Lung (tissue), 12 donors: Measurements from ENCODE around the gene HNRNPM. TPM values are rescaled to one million over a fixed set of nuclear protein-coding genes. Genes with fewer than 3 reads are reported as not detected.

Experiments used
- ATAC-seq: fragments of 200-7000 bp; cut with Tn5 transposase; one replicate; pipeline ENCODE4 v1.9.1; 2020; ENCODE audit warnings: moderate number of reproducible peaks; ENCODE audit not compliant: insufficient read depth, low FRiP score
- DNase-seq, 3 donors: peaks; one replicate each; pipeline ENCODE4 v3.0.0-alpha.2; 2013 to 2017
- H3K27ac ChIP-seq, 2 donors: one replicate each; pipeline ENCODE4 v1.5.1; 2013; ENCODE audit warnings: mild to moderate bottlenecking in 2 of 2, moderate library complexity in 2 of 2, control low read depth in 1 of 2, inconsistent platforms in 1 of 2, low read depth in 1 of 2, low read length in 1 of 2
- H3K27me3 ChIP-seq, 3 donors: one replicate each; pipeline ENCODE4 v1.5.1; 2013; ENCODE audit warnings: low read length in 2 of 3; ENCODE audit not compliant: control insufficient read depth in 3 of 3, insufficient read depth in 3 of 3
- H3K36me3 ChIP-seq, 4 donors: one replicate each; pipeline ENCODE4 v1.5.1; 2013; ENCODE audit warnings: low read length in 4 of 4, mild to moderate bottlenecking in 1 of 4, moderate library complexity in 1 of 4; ENCODE audit not compliant: control insufficient read depth in 4 of 4, insufficient read depth in 4 of 4
- H3K4me1 ChIP-seq, 5 donors: one replicate each; pipeline ENCODE4 v1.5.1; 2013; ENCODE audit warnings: low read length in 5 of 5, mild to moderate bottlenecking in 2 of 5, moderate library complexity in 1 of 5; ENCODE audit not compliant: control insufficient read depth in 5 of 5, insufficient read depth in 5 of 5
- H3K4me3 ChIP-seq: one replicate; pipeline ENCODE4 v1.5.1; 2013; ENCODE audit warnings: mild to moderate bottlenecking, control low read depth, moderate library complexity
- H3K9ac ChIP-seq, 2 donors: one replicate each; pipeline ENCODE4 v1.5.1; 2013; ENCODE audit warnings: low read length in 2 of 2, control low read depth in 1 of 2; ENCODE audit not compliant: insufficient read depth in 1 of 2
- H3K9me3 ChIP-seq, 4 donors: one replicate each; pipeline ENCODE4 v1.5.1; 2013; ENCODE audit warnings: low read length in 3 of 4, mild to moderate bottlenecking in 1 of 4, moderate library complexity in 1 of 4; ENCODE audit not compliant: control insufficient read depth in 4 of 4, insufficient read depth in 3 of 4
- CTCF ChIP-seq: IDR thresholded peaks from 2 replicates; pipeline ENCODE4 v1.5.1; 2012; ENCODE audit warnings: mild to moderate bottlenecking; ENCODE audit errors: control extremely low read depth, extremely low read depth
- WGBS, 2 donors: extraction: QIAGEN DNeasy Blood & Tissue Kit; methylation state at CpG; one replicate each; pipeline ENCODE4 v1.1.7; 2013; 5-methylcytosine and 5-hydroxymethylcytosine counted together
- polyA plus RNA-seq, 2 donors: library from polyadenylated mRNA; stranded (reverse); fragments of 200-250 nt; gene quantifications; one replicate each; pipeline ENCODE4 v1.2.1, GENCODE V29; 2013
- total RNA-seq, 2 donors: library from RNA; depleted of rRNA in 1 of 2; stranded (reverse); fragments of >200 nt in 1 of 2; gene quantifications; one replicate each; pipeline ENCODE4 v1.2.1, GENCODE V29; 2014 to 2021
- donor health status: control.
- donor health status: control.
- donor health status: Bipolar disorder and iron deficiency.
- donor health status: healthy.
- donor health status: DM: yes; HTN: yes; CAD: no.

The HNRNPM gene
- total and polyA plus RNA-seq, 4 donors, result 53.7 to 243 (median 164) TPM

- no peaks in the 10 kb centered on the region for H3K9me3 ChIP-seq
- H3K4me3 ChIP-seq, result no peak overlapping the region
- H3K36me3 ChIP-seq, result peaks cover 0 to 24% (median 16%) of the 10 kb centered on the region in 4 donors
- H3K4me1 ChIP-seq, result peaks cover 5 to 25% (median 8%) of the 10 kb centered on the region in 5 donors
- H3K9ac ChIP-seq, result no peak overlapping the region
- DNase-seq (no peak), ATAC-seq (no peak)
- TF ChIP-seq CTCF, result no peak
- 55 to 82% methylated on average over 9 of the region's 9 CpGs for WGBS, 2 donors
- no peaks in the 10 kb centered on the region for H3K27me3 ChIP-seq
- no peak overlapping the region for H3K27ac ChIP-seq
Measured at GRCh38 chr19:8398311-8398771, 46.4 kb upstream of the HNRNPM start.

GRCh38 chr19:8399681-8400188 is 45.0 kb upstream of the HNRNPM start:
- ATAC-seq (no peak), DNase-seq (no peak)
- H3K9ac ChIP-seq, result no peak overlapping the region
- H3K9me3 ChIP-seq, result no peaks in the 10 kb centered on the region
- peaks cover 4 to 38% (median 18%) of the 10 kb centered on the region in 4 donors for H3K36me3 ChIP-seq
- H3K27ac ChIP-seq, result no peak overlapping the region
- H3K4me1 ChIP-seq, result peaks cover 0 to 17% (median 5%) of the 10 kb centered on the region in 5 donors
- no peak overlapping the region for H3K4me3 ChIP-seq
- no peak for TF ChIP-seq CTCF
- WGBS, 2 donors, result 92 to 96% methylated on average over 34 of the region's 34 CpGs
- H3K27me3 ChIP-seq, result no peaks in the 10 kb centered on the region

- TF ChIP-seq CTCF, result no peak
- Histone ChIP-seq H3K9me3 (no peaks in the 10 kb centered on the region), H3K9ac (no peak overlapping the region), H3K27me3 (no peaks in the 10 kb centered on the region), H3K27ac (no peak overlapping the region), H3K36me3 (peaks cover 4 to 45% (median 22%) of the 10 kb centered on the region in 4 donors), H3K4me1 (peaks cover 0 to 9% (median 5%) of the 10 kb centered on the region in 5 donors), H3K4me3 (no peak overlapping the region)
- ATAC-seq, result no peak
- DNase-seq, result no peak
- 96 to 97% methylated on average over 21 of the region's 21 CpGs for WGBS, 2 donors
Measured at GRCh38 chr19:8401981-8402411, 42.8 kb upstream of the HNRNPM start.
